Nephron progenitor cell (in vitro differentiated cells): ENCODE data around the gene L3HYPDH.

Experiments
- DNase-seq: peaks from one replicate; pipeline ENCODE4 v3.0.0; 2021
- H3K27ac Mint-ChIP-seq: 2 replicates; pipeline ENCODE4 v1.8.0; 2021; ENCODE audit warnings: mild to moderate bottlenecking, moderate library complexity, mixed read lengths
- H3K27me3 Mint-ChIP-seq: 2 replicates; pipeline ENCODE4 v1.8.0; 2021; ENCODE audit warnings: mild to moderate bottlenecking, low read depth, mixed read lengths; ENCODE audit not compliant: poor library complexity
- H3K36me3 Mint-ChIP-seq: 2 replicates; pipeline ENCODE4 v1.8.0; 2021; ENCODE audit warnings: low read depth, mixed read lengths
- H3K4me1 Mint-ChIP-seq: 2 replicates; pipeline ENCODE4 v1.8.0; 2021; ENCODE audit warnings: mixed read lengths
- H3K4me3 Mint-ChIP-seq: 2 replicates; pipeline ENCODE4 v1.8.0; 2021; ENCODE audit warnings: mild to moderate bottlenecking, moderate library complexity, mixed read lengths
- H3K9me3 Mint-ChIP-seq: 2 replicates; pipeline ENCODE4 v1.8.0; 2021; ENCODE audit warnings: mild to moderate bottlenecking, moderate library complexity, mixed read lengths
- CTCF ChIP-seq: fragments of 200-600 bp; sonication (generic); IDR thresholded peaks from 2 replicates; pipeline ENCODE4 v1.5.0; 2021; ENCODE audit warnings: antibody characterized with exemption

L3HYPDH gene

GRCh38 chr14:59503256-59503655, 19.0 kb upstream of the L3HYPDH start:
- no peak overlapping the region for H3K27ac Mint-ChIP-seq
- H3K27me3 Mint-ChIP-seq, result no peaks in the 10 kb centered on the region
- H3K4me3 Mint-ChIP-seq, result no peak overlapping the region
- no peak for TF ChIP-seq CTCF
- H3K36me3 Mint-ChIP-seq, result peaks cover 29% of the 10 kb centered on the region
- DNase-seq, result no peak
- peaks cover 4% of the 10 kb centered on the region for H3K4me1 Mint-ChIP-seq
- H3K9me3 Mint-ChIP-seq, result no peaks in the 10 kb centered on the region

- no peak for TF ChIP-seq CTCF
- DNase-seq, result no peak
- Mint-ChIP-seq H3K36me3 (peaks cover 44% of the 10 kb centered on the region), H3K9me3 (no peaks in the 10 kb centered on the region), H3K4me3 (no peak overlapping the region), H3K27ac (no peak overlapping the region), H3K27me3 (no peaks in the 10 kb centered on the region), H3K4me1 (no peaks in the 10 kb centered on the region)
Observed at GRCh38 chr14:59500732-59501131, 16.5 kb upstream of the L3HYPDH start.

GRCh38 chr14:59492384-59492783, 8.2 kb upstream of the L3HYPDH start:
- H3K4me1 Mint-ChIP-seq, result peaks cover 4% of the 10 kb centered on the region
- TF ChIP-seq CTCF, result no peak
- no peaks in the 10 kb centered on the region for H3K27me3 Mint-ChIP-seq
- H3K27ac Mint-ChIP-seq, result peak overlapping the region; percentile 10
- DNase-seq, result no peak
- H3K36me3 Mint-ChIP-seq, result peaks cover 86% of the 10 kb centered on the region
- no peak overlapping the region for H3K4me3 Mint-ChIP-seq
- no peaks in the 10 kb centered on the region for H3K9me3 Mint-ChIP-seq

- TF ChIP-seq CTCF, result no peak
- Mint-ChIP-seq H3K27me3 (no peaks in the 10 kb centered on the region), H3K36me3 (peaks cover 76% of the 10 kb centered on the region), H3K4me3 (no peak overlapping the region), H3K9me3 (no peaks in the 10 kb centered on the region), H3K4me1 (peaks cover 12% of the 10 kb centered on the region), H3K27ac (peak overlapping the region; percentile 45)
- no peak for DNase-seq
Observed at GRCh38 chr14:59490756-59491155, 6.5 kb upstream of the L3HYPDH start.

- peak overlapping the region; percentile 96 for H3K4me3 Mint-ChIP-seq
- TF ChIP-seq CTCF, result no peak
- H3K4me1 Mint-ChIP-seq, result peaks cover 61% of the 10 kb centered on the region
- no peaks in the 10 kb centered on the region for H3K9me3 Mint-ChIP-seq
- DNase-seq, result no peak
- H3K27ac Mint-ChIP-seq, result peak overlapping the region; percentile 99
- H3K27me3 Mint-ChIP-seq, result no peaks in the 10 kb centered on the region
- peaks cover 23% of the 10 kb centered on the region for H3K36me3 Mint-ChIP-seq
Observed at GRCh38 chr14:59484639-59485175, 499 bp upstream of the L3HYPDH start.

GRCh38 chr14:59483363-59483762, 845 bp downstream of the L3HYPDH start:
- Mint-ChIP-seq H3K27ac (peak overlapping the region; percentile 96), H3K27me3 (no peaks in the 10 kb centered on the region), H3K36me3 (peaks cover 18% of the 10 kb centered on the region), H3K4me1 (peaks cover 65% of the 10 kb centered on the region), H3K4me3 (peak overlapping the region; percentile 96), H3K9me3 (no peaks in the 10 kb centered on the region)
- TF ChIP-seq CTCF, result no peak
- peak; percentile 10 for DNase-seq
